ENCODE measurements around the gene NME3. TPM values are rescaled to one million over a fixed set of nuclear protein-coding genes. Genes with fewer than 3 reads are reported as not detected.
"Not testable (repeated sequence)": the region's sequence is repeated elsewhere in the genome, so short reads cannot be mapped to it uniquely, and the experiment has no call there.

Gene NME3
- total and polyA plus RNA-seq, 12 donors, result 0.95 to 1,073 (median 181) TPM

GRCh38 chr16:1740781-1741490 is 30.4 kb downstream of the NME3 start:
- no peak for TF ChIP-seq POLR2A (IDR thresholded peaks at IDR 0.05)
- no peak for TF ChIP-seq CTCF (IDR thresholded peaks at IDR 0.05)
- Histone ChIP-seq H3K27me3 (no peaks in the 10 kb centered on the region), H3K4me3 (no peak overlapping the region), H3K9me3 (replicated peaks in 1 of 3) (no peaks in the 10 kb centered on the region), H3K4me1 (replicated peaks in 1 of 2) (no peaks in the 10 kb centered on the region), H3K36me3 (replicated peaks in 1 of 2) (peaks cover 0 to 34% of the 10 kb centered on the region in 2 donors), H3K27ac (no peak overlapping the region)
- WGBS, 4 donors, result 89 to 92% (median 90%) methylated on average over 13 to 30 of the region's 30 CpGs
- no peak for DNase-seq
- intact Hi-C loops (cut with DNase I), result loop anchor here in 1 of 2 donors (10.0 kb wide), 1 partner anchor 66 kb away; the partner anchor contains the start of gene JPT2

DNA sequence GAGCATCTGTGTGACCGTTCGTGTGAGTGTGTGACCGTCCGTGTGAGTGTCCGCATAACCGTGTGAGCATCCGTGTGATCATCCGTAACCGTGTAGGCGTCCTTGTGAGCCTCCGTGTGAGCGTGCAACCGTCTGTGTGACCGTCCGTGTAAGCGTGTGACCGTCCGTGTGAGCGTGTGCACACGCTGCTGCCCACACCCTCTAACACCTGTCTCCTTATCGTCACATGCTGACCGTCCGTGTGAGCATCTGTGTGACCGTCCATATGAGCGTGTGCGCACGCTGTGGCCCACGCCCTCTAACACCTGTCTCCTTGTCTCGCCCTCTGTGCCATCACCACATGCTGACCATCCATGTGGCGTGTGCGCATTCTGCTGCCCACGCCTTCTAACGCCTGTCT is 31.1 kb downstream of the NME3 start:
- 94 to 97% (median 96%) methylated on average over 29 to 33 of the region's 33 CpGs for WGBS, 4 donors
- no peak for TF ChIP-seq CTCF (IDR thresholded peaks at IDR 0.05)
- TF ChIP-seq POLR2A (IDR thresholded peaks at IDR 0.05), result no peak
- H3K36me3 ChIP-seq (replicated peaks in 1 of 2), result peaks cover 0 to 27% of the 10 kb centered on the region in 2 donors
- H3K4me3 ChIP-seq, result no peak overlapping the region
- DNase-seq, result no peak
- no peaks in the 10 kb centered on the region for H3K4me1 ChIP-seq (replicated peaks in 1 of 2)
- H3K9me3 ChIP-seq (replicated peaks in 1 of 3), result no peaks in the 10 kb centered on the region
- intact Hi-C loops (cut with DNase I), result loop anchor here in 1 of 2 donors (10.0 kb wide), 1 partner anchor 65 kb away; the partner anchor contains the start of gene JPT2
- H3K27me3 ChIP-seq, result no peaks in the 10 kb centered on the region
- no peak overlapping the region for H3K27ac ChIP-seq

DNA sequence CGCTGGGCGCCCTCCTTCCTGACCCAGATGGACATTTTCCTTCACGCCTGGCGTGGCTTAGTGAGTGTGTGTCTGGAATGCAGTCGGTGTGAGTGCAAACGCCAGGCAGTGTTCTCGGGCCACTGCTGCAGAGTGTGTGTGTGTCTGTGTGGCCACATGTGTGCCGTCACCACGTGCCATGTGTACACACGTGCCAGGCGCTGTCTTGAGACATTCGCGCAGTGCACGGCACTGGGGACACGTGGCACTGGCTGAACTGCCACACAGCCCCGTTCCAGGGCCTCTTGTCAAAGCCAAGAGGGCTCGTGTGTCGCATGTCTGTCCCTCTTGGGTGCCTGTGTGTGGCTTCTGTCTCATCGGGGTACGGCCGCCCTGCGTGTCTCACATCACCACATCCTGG is 36.5 kb downstream of the NME3 start:
- Histone ChIP-seq H3K27ac (no peak overlapping the region), H3K4me1 (replicated peaks in 1 of 2) (no peaks in the 10 kb centered on the region), H3K27me3 (no peaks in the 10 kb centered on the region), H3K4me3 (no peak overlapping the region), H3K36me3 (replicated peaks in 1 of 2) (peaks cover 0 to 30% of the 10 kb centered on the region in 2 donors), H3K9me3 (replicated peaks in 1 of 3) (no peaks in the 10 kb centered on the region)
- 90 to 97% (median 95%) methylated on average over 9 to 22 of the region's 22 CpGs for WGBS, 4 donors
- DNase-seq, result no peak
- no peak for TF ChIP-seq CTCF (IDR thresholded peaks at IDR 0.05)
- no peak for TF ChIP-seq POLR2A (IDR thresholded peaks at IDR 0.05)
- intact Hi-C loops (cut with DNase I), result no loop called here

GRCh38 chr16:1734123-1734522 is 37.2 kb downstream of the NME3 start:
- no peaks in the 10 kb centered on the region for H3K4me1 ChIP-seq (replicated peaks in 1 of 2)
- no peaks in the 10 kb centered on the region for H3K27me3 ChIP-seq
- no peak for TF ChIP-seq CTCF (IDR thresholded peaks at IDR 0.05)
- no peak for TF ChIP-seq POLR2A (IDR thresholded peaks at IDR 0.05)
- intact Hi-C loops (cut with DNase I), result no loop called here
- DNase-seq, result no peak
- 92 to 98% (median 95%) methylated on average over 13 to 22 of the region's 22 CpGs; no CpG with 5 or more reads in 1 of the 4 donors for WGBS, 4 donors
- no peak overlapping the region for H3K4me3 ChIP-seq
- peaks cover 0 to 37% of the 10 kb centered on the region in 2 donors for H3K36me3 ChIP-seq (replicated peaks in 1 of 2)
- H3K9me3 ChIP-seq (replicated peaks in 1 of 3), result no peaks in the 10 kb centered on the region
- H3K27ac ChIP-seq, result no peak overlapping the region

DNA sequence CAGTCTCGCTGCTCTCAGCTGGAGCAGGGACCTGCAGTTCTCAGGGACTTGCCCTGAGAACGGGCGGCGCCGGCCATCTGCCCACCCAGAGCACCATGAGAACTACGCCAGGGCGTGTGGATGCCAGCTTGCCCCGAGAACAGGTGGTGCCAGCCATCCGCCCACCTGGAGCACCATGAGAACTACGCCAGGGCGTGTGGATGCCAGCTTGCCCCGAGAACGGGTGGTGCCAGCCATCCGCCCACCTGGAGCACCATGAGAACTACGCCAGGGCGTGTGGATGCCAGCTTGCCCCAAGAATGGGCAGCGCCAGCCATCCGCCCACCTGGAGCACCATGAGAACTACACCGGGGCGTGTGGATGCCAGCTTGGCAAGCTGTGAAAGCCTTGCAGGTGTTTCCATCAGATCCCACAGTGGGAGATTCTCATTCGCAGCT is 38.8 kb downstream of the NME3 start:
- intact Hi-C loops (cut with DNase I); H3K9me3 ChIP-seq (replicated peaks in 1 of 3); DNase-seq; H3K4me3 ChIP-seq; H3K27ac ChIP-seq; H3K27me3 ChIP-seq; H3K4me1 ChIP-seq (replicated peaks in 1 of 2): not testable (repeated sequence)
- H3K36me3 ChIP-seq (replicated peaks in 1 of 2), result peaks cover 0 to 46% of the 10 kb centered on the region in 2 donors
- WGBS, 4 donors, result 90 to 94% (median 93%) methylated on average over 6 to 21 of the region's 21 CpGs
